Nephron progenitor cell (in vitro differentiated cells): ENCODE data around the gene ZNF385B.

Experiments
- DNase-seq: peaks from one replicate; pipeline ENCODE4 v3.0.0; 2021
- H3K27ac Mint-ChIP-seq: 2 replicates; pipeline ENCODE4 v1.8.0; 2021; ENCODE audit warnings: mild to moderate bottlenecking, moderate library complexity, mixed read lengths
- H3K27me3 Mint-ChIP-seq: 2 replicates; pipeline ENCODE4 v1.8.0; 2021; ENCODE audit warnings: mild to moderate bottlenecking, low read depth, mixed read lengths; ENCODE audit not compliant: poor library complexity
- H3K36me3 Mint-ChIP-seq: 2 replicates; pipeline ENCODE4 v1.8.0; 2021; ENCODE audit warnings: low read depth, mixed read lengths
- H3K4me1 Mint-ChIP-seq: 2 replicates; pipeline ENCODE4 v1.8.0; 2021; ENCODE audit warnings: mixed read lengths
- H3K4me3 Mint-ChIP-seq: 2 replicates; pipeline ENCODE4 v1.8.0; 2021; ENCODE audit warnings: mild to moderate bottlenecking, moderate library complexity, mixed read lengths
- H3K9me3 Mint-ChIP-seq: 2 replicates; pipeline ENCODE4 v1.8.0; 2021; ENCODE audit warnings: mild to moderate bottlenecking, moderate library complexity, mixed read lengths
- CTCF ChIP-seq: fragments of 200-600 bp; sonication (generic); IDR thresholded peaks from 2 replicates; pipeline ENCODE4 v1.5.0; 2021; ENCODE audit warnings: antibody characterized with exemption

The ZNF385B gene

GRCh38 chr2:179842498-179843153, 18.8 kb downstream of the ZNF385B start:
- no peak overlapping the region for H3K4me3 Mint-ChIP-seq
- H3K4me1 Mint-ChIP-seq, result peaks cover 5% of the 10 kb centered on the region
- H3K27ac Mint-ChIP-seq, result no peak overlapping the region
- peak; percentile 58 for TF ChIP-seq CTCF
- no peaks in the 10 kb centered on the region for H3K9me3 Mint-ChIP-seq
- H3K27me3 Mint-ChIP-seq, result peaks cover 4% of the 10 kb centered on the region
- no peaks in the 10 kb centered on the region for H3K36me3 Mint-ChIP-seq
- DNase-seq, result peak; percentile 51

GRCh38 chr2:179840840-179841239, 20.6 kb downstream of the ZNF385B start:
- no peak for DNase-seq
- peaks cover 5% of the 10 kb centered on the region for H3K4me1 Mint-ChIP-seq
- TF ChIP-seq CTCF, result no peak
- H3K36me3 Mint-ChIP-seq, result no peaks in the 10 kb centered on the region
- no peak overlapping the region for H3K4me3 Mint-ChIP-seq
- peaks cover 4% of the 10 kb centered on the region for H3K27me3 Mint-ChIP-seq
- H3K9me3 Mint-ChIP-seq, result no peaks in the 10 kb centered on the region
- H3K27ac Mint-ChIP-seq, result no peak overlapping the region

GRCh38 chr2:179837408-179837807, 24.0 kb downstream of the ZNF385B start:
- no peak for DNase-seq
- H3K27ac Mint-ChIP-seq, result no peak overlapping the region
- H3K9me3 Mint-ChIP-seq, result no peaks in the 10 kb centered on the region
- no peak overlapping the region for H3K4me3 Mint-ChIP-seq
- H3K27me3 Mint-ChIP-seq, result peaks cover 4% of the 10 kb centered on the region
- H3K36me3 Mint-ChIP-seq, result no peaks in the 10 kb centered on the region
- H3K4me1 Mint-ChIP-seq, result no peaks in the 10 kb centered on the region
- TF ChIP-seq CTCF, result no peak

GRCh38 chr2:179830043-179830787, 31.2 kb downstream of the ZNF385B start:
- no peaks in the 10 kb centered on the region for H3K36me3 Mint-ChIP-seq
- H3K27ac Mint-ChIP-seq, result no peak overlapping the region
- no peak for TF ChIP-seq CTCF
- H3K4me1 Mint-ChIP-seq, result no peaks in the 10 kb centered on the region
- H3K9me3 Mint-ChIP-seq, result no peaks in the 10 kb centered on the region
- no peaks in the 10 kb centered on the region for H3K27me3 Mint-ChIP-seq
- DNase-seq, result no peak
- no peak overlapping the region for H3K4me3 Mint-ChIP-seq

GRCh38 chr2:179826297-179826696, 35.1 kb downstream of the ZNF385B start:
- Mint-ChIP-seq H3K27ac (no peak overlapping the region), H3K4me3 (no peak overlapping the region), H3K36me3 (no peaks in the 10 kb centered on the region), H3K9me3 (no peaks in the 10 kb centered on the region), H3K4me1 (no peaks in the 10 kb centered on the region), H3K27me3 (no peaks in the 10 kb centered on the region)
- DNase-seq, result no peak
- no peak for TF ChIP-seq CTCF

GRCh38 chr2:179825494-179825893, 35.9 kb downstream of the ZNF385B start:
- Mint-ChIP-seq H3K36me3 (no peaks in the 10 kb centered on the region), H3K27ac (peak overlapping the region; percentile 84), H3K4me1 (no peaks in the 10 kb centered on the region), H3K4me3 (no peak overlapping the region), H3K9me3 (no peaks in the 10 kb centered on the region), H3K27me3 (no peaks in the 10 kb centered on the region)
- no peak for DNase-seq
- no peak for TF ChIP-seq CTCF
